G401.6 (cell line): ENCODE results near the gene TRMT5.

Source experiments
- FAIRE-seq: peaks from 2 replicates; lab custom pipeline; 2012; peaks lifted over from hg19 to GRCh38; lab: Jason Lieb, UNC

The TRMT5 gene

DNA sequence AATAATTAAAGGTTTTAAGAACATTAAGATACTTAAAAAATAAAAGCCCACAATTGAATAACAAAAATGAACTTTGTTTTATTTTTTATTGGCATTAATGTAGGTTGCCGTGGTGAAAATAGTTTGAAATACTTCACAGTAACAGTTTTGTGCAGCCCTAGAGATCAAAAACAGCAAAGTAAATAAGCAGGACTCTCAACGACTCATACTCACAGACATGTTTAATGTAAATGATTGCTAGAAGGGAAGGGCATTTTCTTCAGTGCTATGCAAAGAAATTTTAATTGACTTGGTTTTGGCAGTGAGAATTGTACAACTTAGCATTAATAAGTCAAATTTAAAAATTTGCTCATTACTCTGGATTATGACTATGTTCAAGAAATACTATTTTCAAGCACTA, 16.0 kb downstream of the TRMT5 start:
- no peak for FAIRE-seq

DNA sequence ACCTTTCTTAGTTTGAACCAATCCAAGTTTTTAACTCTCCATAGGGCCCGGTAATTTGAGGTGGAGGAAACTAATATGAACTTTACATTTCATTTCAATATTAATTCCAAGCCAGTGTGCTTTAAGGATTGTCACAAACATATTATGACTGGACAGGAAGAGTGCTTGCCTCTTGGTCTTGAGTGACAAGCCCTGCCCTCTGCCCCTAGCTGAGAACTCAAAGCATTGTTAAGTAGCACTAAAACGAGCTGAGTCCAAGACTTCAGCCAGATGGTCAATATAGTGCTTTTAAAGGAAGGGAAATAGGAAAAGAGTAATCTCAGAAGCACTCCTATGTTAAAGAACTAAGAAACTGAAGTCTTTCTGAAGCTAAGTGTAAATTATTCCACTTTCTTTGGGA, 17.1 kb downstream of the TRMT5 start:
- no peak for FAIRE-seq

DNA sequence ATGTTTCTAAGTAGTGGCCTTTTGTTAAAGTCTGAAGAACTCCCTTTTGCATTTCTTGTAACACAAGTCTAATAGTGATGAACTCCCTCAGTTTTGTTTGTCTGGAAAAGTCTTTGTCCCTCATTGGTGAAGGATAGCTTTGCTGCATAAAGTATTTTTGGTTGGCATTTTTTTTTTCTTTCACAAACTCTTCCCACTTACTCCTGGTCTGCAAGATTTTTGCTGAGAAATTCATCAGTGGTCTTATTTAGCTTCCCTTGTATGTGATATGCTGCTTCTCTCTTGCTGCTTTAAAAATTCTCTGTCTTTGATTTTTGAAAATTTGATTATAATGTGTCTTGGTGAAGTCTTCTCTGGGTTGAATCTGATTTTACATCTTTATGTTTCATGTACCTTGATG, 22.7 kb downstream of the TRMT5 start:
- FAIRE-seq, result no peak

DNA sequence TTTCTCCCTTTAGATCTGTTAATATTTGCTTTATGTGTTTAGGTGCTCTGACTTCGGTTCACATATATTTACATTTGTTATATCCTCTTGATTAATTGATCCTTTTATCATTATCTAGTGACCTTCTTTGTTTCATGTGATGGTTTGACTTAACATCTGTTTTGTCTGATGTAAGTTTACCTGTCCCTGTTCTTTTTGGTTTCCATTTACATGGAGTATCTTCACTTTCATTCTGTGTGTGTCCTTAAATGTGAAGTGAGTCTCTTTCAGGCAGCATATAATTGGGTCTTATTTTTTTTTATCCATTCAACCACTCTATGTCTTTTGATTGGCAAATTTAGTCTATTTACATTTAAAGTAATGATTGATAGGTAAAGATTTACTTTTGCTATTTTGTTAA, 24.2 kb downstream of the TRMT5 start:
- no peak for FAIRE-seq

DNA sequence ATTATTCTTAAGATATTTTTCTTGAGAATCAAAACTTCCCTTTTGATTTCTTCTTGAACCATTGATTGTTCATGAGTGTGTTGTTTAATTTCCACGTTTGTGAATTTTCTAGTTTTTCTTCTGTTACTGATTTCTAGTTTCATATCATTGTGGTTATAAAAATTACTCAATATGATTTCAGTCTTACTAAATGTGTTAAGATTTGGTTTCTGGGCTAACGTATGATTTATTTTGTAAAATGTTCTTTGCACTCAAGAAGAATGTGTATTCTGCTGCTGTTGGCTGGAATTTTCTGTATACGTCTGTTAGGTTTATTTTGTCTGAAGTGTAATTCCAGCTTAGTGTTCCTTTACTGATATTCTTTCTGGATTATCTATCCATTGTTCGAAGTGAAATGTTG, 24.7 kb downstream of the TRMT5 start:
- FAIRE-seq, result no peak

DNA sequence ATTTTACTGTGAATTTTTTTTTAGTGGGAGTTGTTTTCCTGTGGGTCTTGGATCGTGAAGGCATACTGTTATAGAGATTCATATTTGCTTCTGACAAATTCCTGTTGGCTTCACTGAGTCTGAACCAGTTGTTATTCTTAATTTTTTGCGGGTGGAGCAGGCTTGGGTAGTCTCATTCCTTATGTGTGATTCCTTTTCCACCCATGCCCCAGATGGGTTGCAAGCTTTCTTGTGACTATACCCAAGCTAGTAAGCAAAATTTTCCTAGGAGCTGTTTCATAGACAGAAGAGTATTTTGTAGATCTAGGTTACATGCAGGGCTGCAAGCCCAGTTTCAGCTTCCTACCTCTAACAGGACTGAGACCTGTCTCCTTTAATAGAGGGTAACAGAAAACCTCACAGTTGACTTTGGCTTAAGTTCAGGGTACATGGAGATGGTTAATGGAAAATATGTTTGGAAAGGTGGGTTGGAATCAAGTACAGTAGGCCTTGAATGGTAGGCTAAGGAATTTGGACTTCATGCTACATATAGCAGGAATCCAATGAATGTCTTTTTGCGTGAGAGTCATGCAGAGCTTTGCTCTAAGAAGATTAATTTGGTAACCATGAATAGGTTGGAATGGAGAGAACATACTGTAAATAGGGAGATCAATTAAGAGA, 29.0 kb downstream of the TRMT5 start:
- no peak for FAIRE-seq

DNA sequence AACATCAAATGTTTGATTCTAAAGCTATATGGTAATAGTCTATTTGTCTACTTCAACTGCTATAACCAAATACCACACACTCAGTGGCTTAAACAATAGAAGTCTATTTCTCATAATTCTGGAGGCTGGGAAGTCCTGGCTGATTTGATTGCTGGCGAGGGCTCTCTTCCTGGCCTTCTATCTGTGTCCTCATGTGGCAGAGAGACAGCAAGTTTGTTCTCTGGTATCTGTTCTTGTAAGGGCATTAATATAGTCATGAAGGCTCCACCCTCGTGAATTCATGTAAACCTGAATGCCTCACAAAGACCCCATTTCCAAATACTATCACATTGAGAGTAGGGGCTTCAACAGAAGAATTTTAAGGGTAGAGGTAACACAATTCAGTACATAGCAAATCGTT, 34.1 kb downstream of the TRMT5 start:
- no peak for FAIRE-seq

DNA sequence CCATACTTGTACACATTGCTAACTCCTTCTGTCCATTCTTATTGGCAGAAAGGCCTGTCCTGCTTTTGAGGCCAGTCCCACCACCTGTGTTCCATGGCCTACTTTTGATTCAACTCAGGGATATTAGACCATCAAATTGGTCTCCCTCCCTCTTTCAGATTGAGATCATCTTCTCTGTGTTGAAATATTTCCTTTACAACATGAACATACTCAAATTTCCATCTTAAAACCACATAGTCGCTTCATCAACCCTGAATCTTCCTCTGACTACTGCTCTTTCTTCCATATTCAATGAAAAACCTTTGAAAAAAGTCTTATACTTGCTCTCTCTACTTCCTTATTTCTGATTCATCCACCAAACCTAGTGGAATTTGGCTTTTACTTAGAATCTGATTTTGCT, 34.9 kb downstream of the TRMT5 start:
- FAIRE-seq, result no peak

DNA sequence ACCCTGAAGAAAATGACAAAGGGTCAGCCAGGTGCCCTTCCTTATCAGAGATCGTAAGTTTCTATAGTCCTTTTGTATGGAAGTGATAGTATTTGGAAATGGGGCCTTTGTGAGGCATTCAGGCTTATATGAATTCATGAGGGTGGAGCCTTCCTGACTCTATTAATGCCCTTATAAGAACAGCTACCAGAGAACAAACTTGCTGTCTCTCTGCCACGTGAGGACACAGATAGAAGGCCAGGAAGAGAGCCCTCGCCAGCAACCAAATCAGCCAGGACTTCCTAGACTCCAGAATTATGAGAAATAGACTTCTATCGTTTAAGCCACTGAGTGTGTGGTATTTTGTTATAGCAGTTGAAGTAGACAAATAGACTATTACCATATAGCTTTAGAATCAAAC, 36.7 kb downstream of the TRMT5 start:
- FAIRE-seq, result no peak

DNA sequence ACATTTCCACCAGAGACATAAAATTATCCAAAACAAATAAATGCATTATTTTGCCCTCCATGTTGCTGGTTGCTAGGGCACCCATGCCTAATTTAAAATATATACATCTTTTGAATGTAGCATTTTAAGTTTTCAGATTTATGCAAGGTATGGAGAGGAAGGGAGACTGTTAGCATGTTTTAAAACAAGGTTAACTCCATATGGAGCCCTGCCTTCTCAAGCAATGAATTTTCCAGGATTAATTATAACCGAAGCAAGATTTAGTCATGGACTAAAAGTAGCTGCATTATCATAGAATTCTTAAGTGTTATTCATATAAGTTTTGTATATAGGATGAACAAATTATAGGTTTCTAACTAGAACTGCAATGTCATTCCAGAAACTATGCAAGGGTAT, 37.2 kb downstream of the TRMT5 start:
- FAIRE-seq, result no peak

DNA sequence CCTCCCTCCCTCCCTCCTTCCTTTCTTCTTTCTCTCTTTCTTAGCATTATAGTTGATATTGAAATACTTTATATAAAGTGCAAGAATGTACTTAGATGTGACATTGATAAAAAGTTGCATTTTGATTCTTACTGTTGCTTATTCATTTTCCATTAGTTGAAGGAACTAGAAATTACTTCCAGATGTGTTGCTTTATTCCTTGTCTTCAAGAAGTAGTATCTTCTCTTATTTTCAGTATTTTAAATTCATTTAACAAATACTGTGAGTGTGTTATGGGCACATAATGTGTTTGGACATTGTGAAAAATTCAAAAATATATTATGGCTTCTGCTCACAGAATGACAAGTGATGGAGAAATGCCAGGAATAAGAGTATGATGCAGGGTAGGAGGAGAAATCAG, 45.6 kb downstream of the TRMT5 start:
- FAIRE-seq, result no peak

DNA sequence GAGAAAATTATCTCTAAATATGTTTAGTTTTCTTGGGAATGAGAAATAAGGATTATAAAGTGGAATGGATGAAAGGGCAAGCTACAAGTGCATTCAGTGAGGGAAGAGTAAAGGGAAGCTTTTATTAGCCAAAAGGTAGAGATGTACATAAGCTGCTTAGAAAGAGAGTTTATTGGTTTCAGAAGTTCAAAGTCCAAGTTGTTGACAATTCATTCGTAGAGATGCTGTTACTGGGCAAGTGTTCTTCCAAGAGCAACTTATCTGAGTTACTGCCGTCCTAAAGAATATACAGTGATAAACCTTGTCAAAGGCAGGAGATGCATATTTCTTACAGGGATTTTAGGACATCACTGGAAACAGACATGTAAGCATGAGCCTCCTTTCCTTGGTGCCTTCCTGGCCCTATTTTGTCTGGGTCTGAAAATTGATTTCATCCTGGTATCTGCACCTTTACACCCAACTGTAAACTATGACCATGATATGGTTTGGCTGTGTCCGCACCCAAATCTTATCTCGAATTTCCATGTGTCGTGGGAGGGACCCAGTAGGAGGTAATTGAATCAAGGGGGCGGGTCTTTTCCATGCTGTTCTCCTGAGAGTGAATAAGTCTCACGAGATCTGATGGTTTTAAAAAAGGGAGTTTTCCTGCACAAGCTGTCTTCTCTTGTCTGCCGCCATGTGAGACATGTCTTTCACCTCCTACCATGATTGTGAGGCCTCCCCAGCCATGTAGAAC, 46.8 kb downstream of the TRMT5 start:
- FAIRE-seq, result no peak

DNA sequence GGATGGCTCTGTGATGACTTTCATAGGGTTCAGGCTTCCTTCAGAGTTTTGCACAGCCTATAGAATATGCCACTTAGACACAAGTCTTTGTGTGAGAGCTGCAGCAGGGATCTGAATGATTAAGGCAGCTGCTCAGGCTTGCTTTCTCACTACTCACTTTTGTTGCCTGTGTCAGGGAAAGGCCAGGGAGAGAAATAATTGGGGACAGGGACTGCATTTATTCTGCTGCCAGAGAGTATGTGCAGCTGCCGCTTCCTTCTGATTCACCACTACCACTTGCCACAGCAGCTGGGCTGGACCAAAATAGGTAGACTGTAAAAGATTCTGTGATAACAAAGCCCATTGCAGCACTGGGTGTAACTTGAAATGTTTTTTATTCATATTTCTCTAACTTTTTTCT, 49.7 kb downstream of the TRMT5 start:
- no peak for FAIRE-seq

DNA sequence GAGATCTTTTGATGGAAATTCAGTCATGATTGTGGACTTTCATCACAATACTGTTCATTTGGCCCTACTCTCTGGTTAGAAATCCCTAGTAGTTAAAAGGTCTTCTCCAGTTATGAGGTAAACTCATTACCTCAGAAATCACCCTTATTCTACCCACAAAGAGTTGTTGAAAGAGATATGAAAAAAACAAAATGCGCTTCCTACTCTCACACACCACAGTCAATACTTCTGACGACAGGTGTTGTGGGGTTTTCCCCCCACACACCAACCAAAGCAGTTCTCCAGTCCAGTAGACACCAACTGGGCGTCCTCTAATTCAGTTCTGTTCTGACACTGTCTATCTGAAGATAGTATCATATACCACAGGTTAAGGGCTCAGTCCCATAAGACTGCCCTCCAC, 54.9 kb downstream of the TRMT5 start:
- FAIRE-seq, result no peak

DNA sequence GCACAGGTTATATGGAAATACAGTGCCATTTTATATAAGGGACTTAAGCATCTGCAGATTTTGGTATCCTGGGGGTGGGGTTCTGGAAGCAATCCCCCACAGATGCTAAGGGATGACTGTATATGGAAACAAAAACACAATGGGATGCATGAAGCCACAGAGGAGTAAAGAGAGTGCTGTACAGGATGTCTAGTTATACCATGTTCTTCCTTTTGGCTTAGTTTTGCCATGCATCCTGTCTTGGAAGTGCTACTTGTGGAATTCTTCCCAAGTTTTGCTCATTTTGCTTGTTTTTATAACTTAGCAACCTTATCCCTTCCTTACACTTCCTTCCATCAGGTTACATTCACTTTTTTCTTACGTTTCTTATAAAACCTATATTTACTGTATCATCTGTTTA, 55.6 kb downstream of the TRMT5 start:
- FAIRE-seq, result no peak

DNA sequence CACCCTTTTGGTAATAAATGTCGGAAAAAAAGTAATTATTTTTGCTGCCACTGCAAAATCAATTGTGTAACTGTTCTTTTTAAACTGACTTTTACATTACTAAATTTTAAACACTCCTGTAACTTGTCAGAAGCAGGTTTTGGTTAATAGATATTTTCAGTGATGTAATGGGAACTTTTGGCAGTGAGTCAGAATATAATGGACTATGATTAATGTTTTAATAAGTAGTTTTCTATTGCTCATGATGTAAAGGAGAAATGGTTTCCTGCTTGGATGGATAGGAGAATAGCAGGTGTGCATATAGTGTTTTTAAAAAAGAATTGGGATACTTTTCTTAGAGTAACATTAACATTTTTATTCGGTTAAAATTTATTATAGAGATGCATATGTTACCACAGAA, 58.8 kb downstream of the TRMT5 start:
- no peak for FAIRE-seq
